HCT116 (cell line): Measurements from ENCODE around the gene DERA. TPM values are rescaled to one million over a fixed set of nuclear protein-coding genes. Genes with fewer than 3 reads are reported as not detected.
A peak's percentile ranks its signal among the peaks of the same experiment; 100 is the strongest.

ENCODE experiments used
- ATAC-seq: fragments of 200-7000 bp; cut with Tn5 transposase; 2 replicates; pipeline ENCODE4 v1.9.1; 2020; ENCODE audit warnings: mild to moderate bottlenecking, moderate library complexity
- BruUV-seq: library from RNA; stranded (reverse); fragments of 400-500 nt; replicated peaks from 2 replicates; lab custom pipeline; 2021; lab: Mats Ljungman, UMichigan
- CTCF ChIA-PET: fragments of 300-600 bp; sonication (Branson Sonifier 250); formaldehyde crosslinking; loops from one replicate; lab custom pipeline; 2021; ENCODE audit warnings: antibody characterized with exemption; lab: Charles Lee
- POLR2A ChIA-PET: fragments of 300-600, 350-600 bp; sonication (Branson Sonifier 250); formaldehyde crosslinking; loops from one replicate; lab custom pipeline; 2021; ENCODE audit warnings: antibody characterized with exemption; lab: Charles Lee
- RAD21 ChIA-PET, 2 experiments: fragments of 300-600 bp; sonication (Branson Sonifier 250); formaldehyde crosslinking; loops; one replicate each; lab custom pipeline; 2023; ENCODE audit warnings: low total read pairs in 2 of 2; ENCODE audit not compliant: uncharacterized antibody in 2 of 2, unreplicated experiment in 2 of 2, low non-redundant PET in 1 of 2; lab: Charles Lee
- DNase-seq: peaks from one replicate; pipeline ENCODE4 v3.0.0-alpha.2; 2010; ENCODE audit warnings: low read depth, low spot score
- H2AFZ ChIP-seq: fragments of 200-600 bp; shearing (Covaris generic), sonication (generic); 2 replicates; pipeline ENCODE4 v1.6.1; 2017; ENCODE audit warnings: low read depth, mixed run types, mixed read lengths, antibody characterized with exemption, low read length; ENCODE audit not compliant: poor library complexity, severe bottlenecking
- H3K27ac ChIP-seq: 2 replicates; pipeline ENCODE4 v1.5.1; 2012; ENCODE audit warnings: low read depth, low read length
- H3K27me3 ChIP-seq: fragments of 200-600 bp; sonication (generic); 2 replicates; pipeline ENCODE4 v1.6.1; 2016; ENCODE audit warnings: mixed run types, low read length, mixed read lengths; ENCODE audit not compliant: insufficient read depth
- H3K36me3 ChIP-seq, 2 experiments: fragments of 200-500 bp in 1 of 2; fragments of 200-600 bp in 1 of 2; sonication (Bioruptor generic) in 1 of 2; sonication (generic) in 1 of 2; 2 replicates each; pipeline versions ENCODE4 v1.5.1 to v1.6.1; 2014 to 2016; ENCODE audit warnings: low read length in 2 of 2, inconsistent platforms in 1 of 2, mixed read lengths in 1 of 2, mixed run types in 1 of 2; ENCODE audit not compliant: insufficient read depth in 2 of 2, control insufficient read depth in 1 of 2
- H3K4me1 ChIP-seq, 2 experiments: fragments of 200-600 bp in 1 of 2; sonication (generic) in 1 of 2; 2 replicates each; pipeline versions ENCODE4 v1.5.1 to v1.6.1; 2012 to 2017; ENCODE audit warnings: low read length in 2 of 2, inconsistent platforms in 1 of 2, mild to moderate bottlenecking in 1 of 2, mixed read lengths in 1 of 2, mixed run types in 1 of 2, moderate library complexity in 1 of 2; ENCODE audit not compliant: insufficient read depth in 2 of 2, control insufficient read depth in 1 of 2
- H3K4me2 ChIP-seq: fragments of 200-600 bp; sonication (generic); 2 replicates; pipeline ENCODE4 v1.6.1; 2017; ENCODE audit warnings: mixed run types, low read length, mixed read lengths
- H3K4me3 ChIP-seq, 2 experiments: fragments of 200-600 bp in 1 of 2; sonication (generic) in 1 of 2; replicated peaks in 1 of 2; 2 replicates each; pipeline ENCODE4 v1.5.1; 2011 to 2016; ENCODE audit warnings: low read length in 2 of 2, control low read depth in 1 of 2, low read depth in 1 of 2, mild to moderate bottlenecking in 1 of 2, mixed read lengths in 1 of 2, mixed run types in 1 of 2
- H3K79me2 ChIP-seq: fragments of 200-600 bp; sonication (generic); 2 replicates; pipeline ENCODE4 v1.6.1; 2017; ENCODE audit warnings: mild to moderate bottlenecking, mixed run types, low read length, moderate library complexity, mixed read lengths; ENCODE audit not compliant: insufficient read depth
- H3K9ac ChIP-seq: fragments of 200-600 bp; sonication (generic); 2 replicates; pipeline ENCODE4 v1.6.1; 2016; ENCODE audit warnings: low read length, mixed read lengths
- H3K9me2 ChIP-seq: fragments of 200-600 bp; sonication (generic), shearing (Covaris generic); 2 replicates; pipeline ENCODE4 v1.6.1; 2017; ENCODE audit warnings: mixed run types, mild to moderate bottlenecking, moderate library complexity; ENCODE audit not compliant: insufficient read depth
- H3K9me3 ChIP-seq, 2 experiments: fragments of 200-500 bp in 1 of 2; fragments of 200-600 bp in 1 of 2; sonication (Bioruptor generic) in 1 of 2; sonication (generic) in 1 of 2; 2 replicates each; pipeline ENCODE4 v1.6.1; 2014 to 2017; ENCODE audit warnings: low read length in 2 of 2, mixed read lengths in 2 of 2, inconsistent platforms in 1 of 2, low read depth in 1 of 2, mild to moderate bottlenecking in 1 of 2, mixed run types in 1 of 2, moderate library complexity in 1 of 2; ENCODE audit not compliant: control insufficient read depth in 1 of 2, insufficient read depth in 1 of 2
- H4K20me1 ChIP-seq: fragments of 200-600 bp; sonication (generic), shearing (Covaris generic); 2 replicates; pipeline ENCODE4 v1.6.1; 2017; ENCODE audit warnings: mixed run types, mild to moderate bottlenecking, moderate library complexity; ENCODE audit not compliant: insufficient read depth
- CBX3 ChIP-seq: IDR thresholded peaks from 2 replicates; pipeline ENCODE4 v1.6.1; 2012; ENCODE audit warnings: low read depth
- CEBPB ChIP-seq: IDR thresholded peaks from 2 replicates; pipeline ENCODE4 v1.6.1; 2012; ENCODE audit warnings: low read depth
- CTCF ChIP-seq, 3 experiments: fragments of 200-600 bp in 1 of 3; sonication (generic) in 1 of 3; IDR thresholded peaks in 2 of 3; conservative IDR thresholded peaks in 1 of 3; 2 replicates each; pipeline ENCODE4 v1.5.1; 2012 to 2017; ENCODE audit warnings: low read depth in 2 of 3, low read length in 2 of 3, antibody characterized with exemption in 1 of 3, borderline replicate concordance in 1 of 3, control low read depth in 1 of 3, mild to moderate bottlenecking in 1 of 3, mixed read lengths in 1 of 3, mixed run types in 1 of 3, moderate library complexity in 1 of 3; ENCODE audit not compliant: insufficient read depth in 1 of 3
- ELF1 ChIP-seq: IDR thresholded peaks from 2 replicates; pipeline ENCODE4 v1.6.1; 2012; ENCODE audit warnings: low read depth, borderline replicate concordance
- FOSL1 ChIP-seq: IDR thresholded peaks from 2 replicates; pipeline ENCODE4 v1.6.1; 2012; ENCODE audit warnings: low read depth
- JUND ChIP-seq: IDR thresholded peaks from 2 replicates; pipeline ENCODE4 v1.6.1; 2012
- RAD21 ChIP-seq: IDR thresholded peaks from 2 replicates; pipeline ENCODE4 v1.6.1; 2012; ENCODE audit warnings: low read depth, mild to moderate bottlenecking
- SP1 ChIP-seq: IDR thresholded peaks from 2 replicates; pipeline ENCODE4 v1.6.1; 2012; ENCODE audit warnings: low read depth
- TCF7L2 ChIP-seq: IDR thresholded peaks from 2 replicates; pipeline ENCODE4 v1.7.0; 2011; ENCODE audit warnings: borderline replicate concordance, inconsistent platforms; ENCODE audit not compliant: insufficient read depth, insufficient read length; ENCODE audit errors: extremely low read depth
- ZFX ChIP-seq: fragments of 450-650 bp; IDR thresholded peaks from 2 replicates; pipeline ENCODE4 v1.6.1; 2017
- ZNF274 ChIP-seq: fragments of 200-500 bp; sonication (Bioruptor generic); IDR thresholded peaks from 2 replicates; pipeline ENCODE4 v1.6.1; 2014; ENCODE audit warnings: mild to moderate bottlenecking, low read depth, low read length, inconsistent platforms
- intact Hi-C: fragments of 100-400 bp; cut with micrococcal nuclease; formaldehyde crosslinking; loops from 2 replicates; pipeline ENCODE4 v1.10.0; 2022
- total RNA-seq: library from RNA; stranded (reverse); gene quantifications from one replicate; pipeline ENCODE4 v1.2.1, GENCODE V29; 2021; ENCODE audit not compliant: unreplicated experiment

Gene DERA
- total RNA-seq, 1 experiment from 2014 or later = 32.6 TPM

GRCh38 chr12:15899282-15899870, 11.8 kb upstream of the DERA start:
- H3K79me2 ChIP-seq = peaks cover 51% of the 10 kb centered on the region
- CTCF ChIA-PET = interaction anchor here (0.6 to 3.0 kb wide), 8 partner anchors 8 to 367 kb away, joined by 3 to 26 read pairs (median 4); partner anchors contain the start of gene DERA
- no peak overlapping the region for H3K4me3 ChIP-seq
- TF ChIP-seq CEBPB (no peak), RAD21 (peak; percentile 59), FOSL1 (no peak), CBX3 (no peak), TCF7L2 (no peak), ELF1 (no peak), JUND (no peak), CTCF (IDR thresholded peaks at IDR 0.05 in 2 of 3, conservative IDR thresholded peaks at IDR 0.05 in 1 of 3; ENCODE audit: borderline replicate concordance in 1 of 3, insufficient read depth in 1 of 3, low read depth in 2 of 3, low read length in 2 of 3) (peak; percentile 43 to 79 (median 54); a peak in 5 of 6 replicates), ZNF274 (no peak), ZFX (no peak), SP1 (no peak)
- intact Hi-C loops = loop anchor here (1.0 kb wide), 1 partner anchor 309 kb away; no protein-coding TSS in a partner anchor
- H2AFZ ChIP-seq = no peak overlapping the region
- peak; percentile 75 for ATAC-seq
- no peaks in the 10 kb centered on the region for H3K27me3 ChIP-seq
- H3K4me2 ChIP-seq = no peak overlapping the region
- H3K9ac ChIP-seq = no peak overlapping the region
- RAD21 ChIA-PET = interaction anchor here in 1 of 2 experiments (0.6 to 0.7 kb wide), 2 partner anchors 42 to 367 kb away, joined by 3 to 4 read pairs; no protein-coding TSS in a partner anchor
- H3K27ac ChIP-seq = no peak overlapping the region
- H3K4me1 ChIP-seq = no peaks in the 10 kb centered on the region
- POLR2A ChIA-PET = interaction anchor here (1.5 kb wide), 1 partner anchor 15 kb away, joined by 3 read pairs; no protein-coding TSS in a partner anchor
- H4K20me1 ChIP-seq = peaks cover 9% of the 10 kb centered on the region; the same call in 1 of the 2 replicates
- no TSS peak for BruUV-seq
- H3K9me2 ChIP-seq = no peaks in the 10 kb centered on the region
- DNase-seq = no peak
- no peaks in the 10 kb centered on the region for H3K9me3 ChIP-seq
- peaks cover 60 to 76% of the 10 kb centered on the region in 2 experiments for H3K36me3 ChIP-seq
